HepG2 (cell line): ENCODE data around the gene FOXS1. TPM values are rescaled to one million over a fixed set of nuclear protein-coding genes. Genes with fewer than 3 reads are reported as not detected.

Source experiments
- ATAC-seq: fragments of 200-7000 bp; cut with Tn5 transposase; 3 replicates; pipeline ENCODE4 v1.9.1; 2020; ENCODE audit warnings: mild to moderate bottlenecking, moderate library complexity
- BruUV-seq: library from RNA; stranded (reverse); fragments of 400-500 nt; replicated peaks from 2 replicates; lab custom pipeline; 2021; lab: Mats Ljungman, UMichigan
- CTCF ChIA-PET: fragments of 300-600 bp; formaldehyde crosslinking; extraction: SDS; loops from one replicate; lab custom pipeline; 2021; ENCODE audit warnings: low total read pairs, inconsistent platforms, low intra/inter-chr PET ratio; lab: Yijun Ruan, JAX
- POLR2A ChIA-PET: fragments of 350-600 bp; sonication (Branson Sonifier 250); formaldehyde crosslinking; loops from one replicate; lab custom pipeline; 2020; ENCODE audit warnings: antibody characterized with exemption, inconsistent platforms; lab: Yijun Ruan, JAX
- DNase-seq: peaks from one replicate; pipeline ENCODE4 v3.0.0-alpha.2; 2015; ENCODE audit warnings: low spot score
- FAIRE-seq: peaks from 3 replicates; lab custom pipeline; 2011; peaks lifted over from hg19 to GRCh38; lab: Jason Lieb, UNC
- H2AFZ ChIP-seq: one replicate; pipeline ENCODE4 v1.6.1; 2011; ENCODE audit warnings: low read length, inconsistent platforms
- H3K27ac ChIP-seq: fragments of 300-600 bp; 3 replicates; pipeline ENCODE4 v1.8.0; 2011; ENCODE audit warnings: mixed run types, mild to moderate bottlenecking, mixed read lengths, low read length, inconsistent platforms; ENCODE audit not compliant: insufficient read depth; ENCODE audit errors: extremely low read length
- H3K27me3 ChIP-seq, 2 experiments: fragments of 200-600 bp in 1 of 2; 2 replicates in 1 of 2; 3 replicates in 1 of 2; pipeline versions ENCODE4 v1.6.0 to v1.8.0; 2011; ENCODE audit warnings: low read length in 2 of 2, mild to moderate bottlenecking in 2 of 2, moderate library complexity in 2 of 2, inconsistent platforms in 1 of 2; ENCODE audit not compliant: insufficient read depth in 2 of 2, control insufficient read depth in 1 of 2
- H3K36me3 ChIP-seq, 2 experiments: fragments of 200-600 bp in 1 of 2; replicated peaks in 1 of 2; 2 replicates in 1 of 2; 3 replicates in 1 of 2; pipeline versions ENCODE4 v1.5.1 to v1.8.0; 2011; ENCODE audit warnings: low read length in 2 of 2, inconsistent platforms in 1 of 2; ENCODE audit not compliant: insufficient read depth in 2 of 2, control insufficient read depth in 1 of 2
- H3K4me1 ChIP-seq: 2 replicates; pipeline ENCODE4 v1.5.1; 2012; ENCODE audit warnings: low read length, inconsistent platforms; ENCODE audit not compliant: insufficient read depth
- H3K4me2 ChIP-seq: 2 replicates; pipeline ENCODE4 v1.6.0; 2011; ENCODE audit warnings: low read depth, low read length, inconsistent platforms
- H3K4me3 ChIP-seq, 3 experiments: fragments of 200-600 bp in 1 of 3; sonication (generic), shearing (Covaris generic) in 1 of 3; replicated peaks in 1 of 3; 2 replicates each; pipeline ENCODE4 v1.5.1; 2011 to 2016; ENCODE audit warnings: low read length in 3 of 3, inconsistent platforms in 2 of 3, low read depth in 2 of 3, mild to moderate bottlenecking in 2 of 3, control low read depth in 1 of 3, mixed read lengths in 1 of 3; ENCODE audit not compliant: insufficient read depth in 1 of 3
- H3K79me2 ChIP-seq: one replicate; pipeline ENCODE4 v1.6.1; 2011; ENCODE audit warnings: low read length, inconsistent platforms; ENCODE audit not compliant: insufficient read depth
- H3K9ac ChIP-seq: 2 replicates; pipeline ENCODE4 v1.6.0; 2011; ENCODE audit warnings: mild to moderate bottlenecking, low read depth, low read length, inconsistent platforms; ENCODE audit not compliant: insufficient read depth
- H3K9me3 ChIP-seq: 2 replicates; pipeline ENCODE4 v1.5.1; 2012; ENCODE audit warnings: mild to moderate bottlenecking, low read length
- H4K20me1 ChIP-seq: 2 replicates; pipeline ENCODE4 v1.6.0; 2011; ENCODE audit warnings: inconsistent platforms, mild to moderate bottlenecking, low read length, moderate library complexity; ENCODE audit not compliant: insufficient read depth
- EEA1 ChIP-seq: sonication (generic); formaldehyde crosslinking; IDR thresholded peaks from 2 replicates; pipeline ENCODE4 v1.5.1; 2020; ENCODE audit warnings: mild to moderate bottlenecking, missing genetic modification reagents, borderline replicate concordance
- HOXA7 ChIP-seq: sonication (generic); formaldehyde crosslinking; IDR thresholded peaks from 2 replicates; pipeline ENCODE4 v1.8.1; 2022; ENCODE audit warnings: mild to moderate bottlenecking, missing genetic modification reagents, moderate library complexity
- KIAA2018 ChIP-seq: sonication (generic); formaldehyde crosslinking; IDR thresholded peaks from 2 replicates; pipeline ENCODE4 v1.5.0; 2020; ENCODE audit warnings: mild to moderate bottlenecking, missing genetic modification reagents, borderline replicate concordance
- KLF16 ChIP-seq, 2 experiments: sonication (generic) in 1 of 2; formaldehyde crosslinking in 1 of 2; IDR thresholded peaks; 2 replicates each; pipeline versions ENCODE4 v1.6.1 to v1.8.0; 2016 to 2023; ENCODE audit warnings: missing genetic modification reagents in 2 of 2, missing compliant biosample characterization in 1 of 2
- MBNL3 ChIP-seq: fragments of 250-450 bp; sonication (Bioruptor Pico); conservative IDR thresholded peaks from 2 replicates; pipeline ENCODE4 v1.8.0; 2022; ENCODE audit warnings: mild to moderate bottlenecking, inconsistent platforms
- RXRA ChIP-seq: sonication (generic); formaldehyde crosslinking; IDR thresholded peaks from 2 replicates; pipeline ENCODE4 v1.5.1; 2020; ENCODE audit warnings: missing genetic modification reagents
- ZNF510 ChIP-seq: sonication (generic); formaldehyde crosslinking; IDR thresholded peaks from 2 replicates; pipeline ENCODE4 v1.4.0; 2020; ENCODE audit warnings: low read depth, mild to moderate bottlenecking, missing genetic modification reagents
- WGBS: methylation state at CpG from one replicate; pipeline ENCODE4 v1.1.6; 2017; ENCODE audit warnings: low lambda C conversion rate; 5-methylcytosine and 5-hydroxymethylcytosine counted together
- in situ Hi-C: cut with HindIII; loops from 2 replicates; pipeline ENCODE4 v1.10.0; 2017; ENCODE audit warnings: low pct_unique_long_range_greater_than_20kb; ENCODE audit not compliant: extremely low pct_ligation_motif_present
- intact Hi-C: fragments of 100-400 bp; cut with micrococcal nuclease; formaldehyde crosslinking; loops from one replicate; pipeline ENCODE4 v1.10.0; 2022; ENCODE audit not compliant: unreplicated experiment
- polyA plus RNA-seq, 8 experiments: library from polyadenylated mRNA; depleted of rRNA in 3 of 8; stranded (reverse) in 7 of 8; unstranded in 1 of 8; fragments of >200 nt; fragmentation: Illumina TruSeq in 4 of 8; extraction: Trizol in 4 of 8; gene quantifications; 2 replicates each; pipeline versions ENCODE4 v1.2.1 to v1.2.3, GENCODE V29; 2011 to 2016; ENCODE audit warnings: low read depth in 4 of 8, missing spikeins in 1 of 8, mixed read lengths in 1 of 8; ENCODE audit not compliant: insufficient read depth in 1 of 8
- total RNA-seq, 5 experiments: library from RNA; depleted of rRNA; stranded (reverse); fragments of >200 nt; fragmentation: Illumina TruSeq; extraction: Trizol; gene quantifications; 2 replicates each; pipeline ENCODE4 v1.2.3, GENCODE V29; 2016; ENCODE audit warnings: low read depth in 1 of 5
- TF ChIP-seq, protein P1 (sequence below): IDR thresholded peaks from 2 replicates; pipeline ENCODE4 v1.6.1; 2016
- TF ChIP-seq, protein P2 (sequence below): sonication (generic); formaldehyde crosslinking; IDR thresholded peaks from 2 replicates; pipeline ENCODE4 v1.5.0; 2020; ENCODE audit warnings: mild to moderate bottlenecking, missing genetic modification reagents

The FOXS1 gene
- total and polyA plus RNA-seq, 2 of the 13 experiments (the other 11 are each of a cell fraction or from before 2014, with no cell fraction given), result not detected

DNA sequence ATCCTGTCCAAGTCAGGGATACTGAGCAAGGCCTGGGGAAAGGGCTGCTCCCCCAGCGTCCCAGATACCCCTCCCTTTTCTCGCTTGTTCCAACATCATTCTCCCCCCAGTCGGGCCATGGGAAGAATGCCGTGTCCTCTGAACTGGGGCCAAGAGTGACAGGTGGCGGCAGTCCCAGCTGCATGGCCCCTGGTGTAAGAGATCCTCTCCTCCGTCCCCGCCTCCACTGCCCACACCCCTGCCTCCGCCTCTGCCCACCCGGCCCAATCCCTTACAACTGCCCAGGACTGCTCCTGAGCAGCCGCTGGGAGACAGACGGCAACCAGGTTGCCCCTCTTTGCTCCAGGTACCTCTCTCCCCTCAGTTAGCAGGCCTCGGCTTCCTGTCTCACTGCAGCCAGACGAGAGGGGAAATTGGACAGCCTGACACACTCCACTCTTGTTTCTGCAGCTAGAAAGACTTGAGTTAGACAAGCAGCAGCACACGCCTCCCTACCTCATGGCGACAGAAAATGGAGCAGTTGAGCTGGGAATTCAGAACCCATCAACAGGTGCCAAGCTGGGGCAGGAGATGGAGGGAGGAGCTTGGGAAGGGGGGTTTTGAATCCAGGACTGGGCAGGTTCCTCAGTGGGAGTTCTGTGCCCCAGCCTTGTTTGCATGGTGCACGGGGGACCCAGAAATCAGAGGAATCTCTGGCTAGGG, 26.2 kb downstream of the FOXS1 start, which contains the start of gene MYLK2 (continued):
- TF ChIP-seq RXRA (CRISPR knock-in tag) (no peak), MBNL3 (CRISPR knock-in tag) (no peak), EEA1 (CRISPR knock-in tag) (no peak), ZNF510 (CRISPR knock-in tag) (no peak)
- TF ChIP-seq, protein P1, sequence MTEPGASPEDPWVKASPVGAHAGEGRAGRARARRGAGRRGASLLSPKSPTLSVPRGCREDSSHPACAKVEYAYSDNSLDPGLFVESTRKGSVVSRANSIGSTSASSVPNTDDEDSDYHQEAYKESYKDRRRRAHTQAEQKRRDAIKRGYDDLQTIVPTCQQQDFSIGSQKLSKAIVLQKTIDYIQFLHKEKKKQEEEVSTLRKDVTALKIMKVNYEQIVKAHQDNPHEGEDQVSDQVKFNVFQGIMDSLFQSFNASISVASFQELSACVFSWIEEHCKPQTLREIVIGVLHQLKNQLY, result no peak
- TF ChIP-seq, all 625 proteins: peak for 2

GRCh38 chr20:31818376-31818908, 27.0 kb downstream of the FOXS1 start:
- H3K4me3 ChIP-seq, result no peak overlapping the region
- H3K9ac ChIP-seq, result no peak overlapping the region
- ATAC-seq, result no peak
- no peaks in the 10 kb centered on the region for H3K79me2 ChIP-seq
- CTCF ChIA-PET, result no interaction called here
- H3K27ac ChIP-seq, result no peak overlapping the region
- FAIRE-seq, result no peak
- H4K20me1 ChIP-seq, result no peaks in the 10 kb centered on the region
- 0 out of 2 replicates have a peak, but pooled peaks cover 7% of the 10 kb centered on the region for H3K4me1 ChIP-seq
- TF ChIP-seq, protein P2, sequence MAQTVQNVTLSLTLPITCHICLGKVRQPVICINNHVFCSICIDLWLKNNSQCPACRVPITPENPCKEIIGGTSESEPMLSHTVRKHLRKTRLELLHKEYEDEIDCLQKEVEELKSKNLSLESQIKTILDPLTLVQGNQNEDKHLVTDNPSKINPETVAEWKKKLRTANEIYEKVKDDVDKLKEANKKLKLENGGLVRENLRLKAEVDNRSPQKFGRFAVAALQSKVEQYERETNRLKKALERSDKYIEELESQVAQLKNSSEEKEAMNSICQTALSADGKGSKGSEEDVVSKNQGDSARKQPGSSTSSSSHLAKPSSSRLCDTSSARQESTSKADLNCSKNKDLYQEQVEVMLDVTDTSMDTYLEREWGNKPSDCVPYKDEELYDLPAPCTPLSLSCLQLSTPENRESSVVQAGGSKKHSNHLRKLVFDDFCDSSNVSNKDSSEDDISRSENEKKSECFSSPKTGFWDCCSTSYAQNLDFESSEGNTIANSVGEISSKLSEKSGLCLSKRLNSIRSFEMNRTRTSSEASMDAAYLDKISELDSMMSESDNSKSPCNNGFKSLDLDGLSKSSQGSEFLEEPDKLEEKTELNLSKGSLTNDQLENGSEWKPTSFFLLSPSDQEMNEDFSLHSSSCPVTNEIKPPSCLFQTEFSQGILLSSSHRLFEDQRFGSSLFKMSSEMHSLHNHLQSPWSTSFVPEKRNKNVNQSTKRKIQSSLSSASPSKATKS (CRISPR knock-in tag), result no peak
- TF ChIP-seq KLF16 (CRISPR knock-in tag; IDR thresholded peaks at IDR 0.05), result no peak
- no peak for TF ChIP-seq HOXA7 (CRISPR knock-in tag)
- no peak for TF ChIP-seq KIAA2018 (CRISPR knock-in tag)
- peaks cover 0 to 23% of the 10 kb centered on the region in 2 experiments; a peak in 4 of 5 replicates for H3K27me3 ChIP-seq
- POLR2A ChIA-PET, result no interaction called here
- BruUV-seq, result no TSS peak
- WGBS, result 28% methylated on average over 8 of the region's 8 CpGs
- no peak overlapping the region for H3K4me2 ChIP-seq
- DNase-seq, result no peak
- no peaks in the 10 kb centered on the region for H3K36me3 ChIP-seq
- intact Hi-C loops, result no loop called here
- no peak overlapping the region for H2AFZ ChIP-seq
- no peaks in the 10 kb centered on the region for H3K9me3 ChIP-seq
- in situ Hi-C loops, result no loop called here
